HepG2 (cell line): ENCODE data around the gene CMTM2. TPM values are rescaled to one million over a fixed set of nuclear protein-coding genes. Genes with fewer than 3 reads are reported as not detected.

Experiments used
- ARID2 ChIP-seq: sonication (generic); formaldehyde crosslinking; IDR thresholded peaks from 2 replicates; pipeline ENCODE4 v1.8.1; 2022; ENCODE audit warnings: mild to moderate bottlenecking, missing genetic modification reagents, borderline replicate concordance
- CCAR2 ChIP-seq: fragments of 200-400 bp; formaldehyde crosslinking; optimal IDR thresholded peaks from 2 replicates; pipeline ENCODE3; 2018; ENCODE audit warnings: low read depth, mild to moderate bottlenecking, low read length, moderate library complexity
- CEBPG ChIP-seq: IDR thresholded peaks from 2 replicates; pipeline ENCODE4 v1.6.1; 2016
- CENPT ChIP-seq: sonication (generic); formaldehyde crosslinking; IDR thresholded peaks from 2 replicates; pipeline ENCODE4 v1.8.0; 2022; ENCODE audit warnings: low read depth, mild to moderate bottlenecking, moderate library complexity, missing genetic modification reagents
- DNMT1 ChIP-seq: sonication (generic); formaldehyde crosslinking; IDR thresholded peaks from 2 replicates; pipeline ENCODE4 v1.5.1; 2020; ENCODE audit warnings: mild to moderate bottlenecking, missing genetic modification reagents
- ESRRA ChIP-seq: sonication (generic); formaldehyde crosslinking; IDR thresholded peaks from 2 replicates; pipeline ENCODE4 v1.5.1; 2020; ENCODE audit warnings: mild to moderate bottlenecking, low read depth, missing genetic modification reagents
- HIVEP1 ChIP-seq: sonication (generic); formaldehyde crosslinking; IDR thresholded peaks from 2 replicates; pipeline ENCODE4 v1.4.0; 2020; ENCODE audit warnings: mild to moderate bottlenecking, missing genetic modification reagents
- HOXD1 ChIP-seq: sonication (generic); formaldehyde crosslinking; IDR thresholded peaks from 2 replicates; pipeline ENCODE4 v1.5.0; 2020; ENCODE audit warnings: missing genetic modification reagents
- KMT2B ChIP-seq: IDR thresholded peaks from 2 replicates; pipeline ENCODE4 v1.6.1; 2016; ENCODE audit warnings: missing genetic modification reagents, missing compliant biosample characterization
- RXRB ChIP-seq: IDR thresholded peaks from 2 replicates; pipeline ENCODE4 v1.6.1; 2016; ENCODE audit warnings: borderline replicate concordance, missing genetic modification reagents, missing compliant biosample characterization
- SIN3A ChIP-seq: IDR thresholded peaks from 2 replicates; pipeline ENCODE4 v1.6.1; 2011; ENCODE audit warnings: low read depth, mild to moderate bottlenecking, control low read depth, low read length, borderline replicate concordance
- ZFP90 ChIP-seq: sonication (generic); formaldehyde crosslinking; IDR thresholded peaks from 2 replicates; pipeline ENCODE4 v1.8.0; 2022; ENCODE audit warnings: missing genetic modification reagents, mild to moderate bottlenecking, inconsistent platforms, borderline replicate concordance
- ZNF136 ChIP-seq: sonication (generic); formaldehyde crosslinking; IDR thresholded peaks from 2 replicates; pipeline ENCODE4 v1.8.1; 2022; ENCODE audit warnings: low read depth, mild to moderate bottlenecking, moderate library complexity, missing genetic modification reagents
- ZNF20 ChIP-seq: sonication (generic); formaldehyde crosslinking; IDR thresholded peaks from 2 replicates; pipeline ENCODE4 v1.4.0; 2020; ENCODE audit warnings: mild to moderate bottlenecking, moderate library complexity, missing genetic modification reagents
- ZNF296 ChIP-seq: sonication (generic); formaldehyde crosslinking; conservative IDR thresholded peaks from 2 replicates; pipeline ENCODE4 v1.5.0; 2020; ENCODE audit warnings: mild to moderate bottlenecking, missing genetic modification reagents
- ZNF510 ChIP-seq: sonication (generic); formaldehyde crosslinking; IDR thresholded peaks from 2 replicates; pipeline ENCODE4 v1.4.0; 2020; ENCODE audit warnings: low read depth, mild to moderate bottlenecking, missing genetic modification reagents
- ZNF776 ChIP-seq: sonication (generic); formaldehyde crosslinking; IDR thresholded peaks from 2 replicates; pipeline ENCODE4 v1.4.0; 2020; ENCODE audit warnings: mild to moderate bottlenecking, missing genetic modification reagents
- ZNF878 ChIP-seq: sonication (generic); formaldehyde crosslinking; IDR thresholded peaks from 2 replicates; pipeline ENCODE4 v1.8.1; 2023; ENCODE audit warnings: mild to moderate bottlenecking, missing genetic modification reagents, moderate library complexity
- ZNF883 ChIP-seq: sonication (generic); formaldehyde crosslinking; IDR thresholded peaks from 2 replicates; pipeline ENCODE4 v1.5.1; 2020; ENCODE audit warnings: mild to moderate bottlenecking, missing genetic modification reagents; ENCODE audit errors: not compliant biosample characterization
- polyA plus RNA-seq, 8 experiments: library from polyadenylated mRNA; depleted of rRNA in 3 of 8; stranded (reverse) in 7 of 8; unstranded in 1 of 8; fragments of >200 nt; fragmentation: Illumina TruSeq in 4 of 8; extraction: Trizol in 4 of 8; gene quantifications; 2 replicates each; pipeline versions ENCODE4 v1.2.1 to v1.2.3, GENCODE V29; 2011 to 2016; ENCODE audit warnings: low read depth in 4 of 8, missing spikeins in 1 of 8, mixed read lengths in 1 of 8; ENCODE audit not compliant: insufficient read depth in 1 of 8
- total RNA-seq, 5 experiments: library from RNA; depleted of rRNA; stranded (reverse); fragments of >200 nt; fragmentation: Illumina TruSeq; extraction: Trizol; gene quantifications; 2 replicates each; pipeline ENCODE4 v1.2.3, GENCODE V29; 2016; ENCODE audit warnings: low read depth in 1 of 5
- TF ChIP-seq, protein P1 (sequence below): IDR thresholded peaks from 2 replicates; pipeline ENCODE4 v1.6.1; 2016; ENCODE audit warnings: control low read depth
- TF ChIP-seq, protein P2 (sequence below), 2 experiments: sonication (generic) in 1 of 2; formaldehyde crosslinking in 1 of 2; IDR thresholded peaks; 2 replicates each; pipeline versions ENCODE4 v1.4.0 to v1.6.1; 2018 to 2020; ENCODE audit warnings: missing genetic modification reagents in 2 of 2, borderline replicate concordance in 1 of 2, low read depth in 1 of 2, mild to moderate bottlenecking in 1 of 2, missing biosample characterization in 1 of 2
- TF ChIP-seq, protein P3 (sequence below): sonication (generic); formaldehyde crosslinking; conservative IDR thresholded peaks from 2 replicates; pipeline ENCODE4 v1.4.0; 2020; ENCODE audit warnings: missing genetic modification reagents
- TF ChIP-seq, protein P4 (sequence below): sonication (generic); formaldehyde crosslinking; IDR thresholded peaks from 2 replicates; pipeline ENCODE4 v1.5.0; 2020; ENCODE audit warnings: mild to moderate bottlenecking, missing genetic modification reagents

The CMTM2 gene
- total and polyA plus RNA-seq, 2 of the 13 experiments (the other 11 are each of a cell fraction or from before 2014, with no cell fraction given): not detected

DNA sequence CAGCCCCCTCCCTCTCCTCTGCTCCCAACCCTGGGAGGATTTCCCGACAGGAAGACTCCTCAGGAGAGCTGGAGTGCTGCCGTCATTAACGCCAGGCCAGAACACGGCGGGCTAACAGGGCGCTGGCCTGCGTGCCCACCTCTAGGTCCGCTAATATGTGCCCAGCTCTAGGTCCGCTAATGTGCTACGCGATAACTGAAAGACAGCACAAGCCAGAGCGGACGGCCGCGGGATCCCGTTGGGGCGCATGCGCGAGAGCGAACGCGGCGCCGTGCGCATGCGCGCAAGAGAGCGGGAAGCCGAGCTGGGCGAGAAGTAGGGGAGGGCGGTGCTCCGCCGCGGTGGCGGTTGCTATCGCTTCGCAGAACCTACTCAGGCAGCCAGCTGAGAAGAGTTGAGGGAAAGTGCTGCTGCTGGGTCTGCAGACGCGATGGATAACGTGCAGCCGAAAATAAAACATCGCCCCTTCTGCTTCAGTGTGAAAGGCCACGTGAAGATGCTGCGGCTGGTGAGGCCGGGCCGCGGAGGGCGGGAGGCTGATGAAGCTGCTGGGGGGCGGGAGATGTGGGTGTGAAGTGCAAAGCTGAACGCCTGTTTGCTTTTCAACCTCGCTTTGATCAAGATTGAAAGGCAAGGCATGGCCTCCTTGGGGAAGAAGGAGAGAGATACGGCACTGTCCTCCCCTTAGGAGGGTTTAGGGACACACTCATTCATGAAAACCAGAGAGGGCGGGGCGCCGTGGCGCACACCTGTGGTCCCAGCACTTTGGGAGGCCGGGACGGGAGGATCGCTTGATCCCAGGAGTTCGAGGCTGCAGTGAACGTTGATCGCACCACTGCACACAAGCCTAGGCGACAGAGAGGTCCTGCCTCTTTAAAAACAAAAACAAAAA, 26.7 kb upstream of the CMTM2 start, which contains the start of gene CKLF (continued):
- peak; percentile 98 for TF ChIP-seq ZFP90 (CRISPR knock-in tag)
- peak; percentile 62 for TF ChIP-seq CCAR2
- TF ChIP-seq ZNF296: peak; percentile 82
- TF ChIP-seq ZNF883: peak; percentile 99
- peak; percentile 97 for TF ChIP-seq CENPT (CRISPR knock-in tag)
- peak; percentile 59 for TF ChIP-seq RXRB (CRISPR knock-in tag)
- peak; percentile 97 for TF ChIP-seq DNMT1 (CRISPR knock-in tag)
- TF ChIP-seq ZNF878 (CRISPR knock-in tag): peak; percentile 97
- TF ChIP-seq, protein P1, sequence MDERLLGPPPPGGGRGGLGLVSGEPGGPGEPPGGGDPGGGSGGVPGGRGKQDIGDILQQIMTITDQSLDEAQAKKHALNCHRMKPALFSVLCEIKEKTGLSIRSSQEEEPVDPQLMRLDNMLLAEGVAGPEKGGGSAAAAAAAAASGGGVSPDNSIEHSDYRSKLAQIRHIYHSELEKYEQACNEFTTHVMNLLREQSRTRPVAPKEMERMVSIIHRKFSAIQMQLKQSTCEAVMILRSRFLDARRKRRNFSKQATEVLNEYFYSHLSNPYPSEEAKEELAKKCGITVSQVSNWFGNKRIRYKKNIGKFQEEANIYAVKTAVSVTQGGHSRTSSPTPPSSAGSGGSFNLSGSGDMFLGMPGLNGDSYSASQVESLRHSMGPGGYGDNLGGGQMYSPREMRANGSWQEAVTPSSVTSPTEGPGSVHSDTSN (CRISPR knock-in tag): no peak
- peak; percentile 99; the same call in 1 of the 2 replicates for TF ChIP-seq ZNF510
- TF ChIP-seq, protein P2, sequence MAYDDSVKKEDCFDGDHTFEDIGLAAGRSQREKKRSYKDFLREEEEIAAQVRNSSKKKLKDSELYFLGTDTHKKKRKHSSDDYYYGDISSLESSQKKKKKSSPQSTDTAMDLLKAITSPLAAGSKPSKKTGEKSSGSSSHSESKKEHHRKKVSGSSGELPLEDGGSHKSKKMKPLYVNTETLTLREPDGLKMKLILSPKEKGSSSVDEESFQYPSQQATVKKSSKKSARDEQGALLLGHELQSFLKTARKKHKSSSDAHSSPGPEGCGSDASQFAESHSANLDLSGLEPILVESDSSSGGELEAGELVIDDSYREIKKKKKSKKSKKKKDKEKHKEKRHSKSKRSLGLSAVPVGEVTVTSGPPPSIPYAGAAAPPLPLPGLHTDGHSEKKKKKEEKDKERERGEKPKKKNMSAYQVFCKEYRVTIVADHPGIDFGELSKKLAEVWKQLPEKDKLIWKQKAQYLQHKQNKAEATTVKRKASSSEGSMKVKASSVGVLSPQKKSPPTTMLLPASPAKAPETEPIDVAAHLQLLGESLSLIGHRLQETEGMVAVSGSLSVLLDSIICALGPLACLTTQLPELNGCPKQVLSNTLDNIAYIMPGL (CRISPR knock-in tag; IDR thresholded peaks at IDR 0.05; ENCODE audit: borderline replicate concordance in 1 of 2, low read depth in 1 of 2): peak; percentile 87 to 93
- TF ChIP-seq, protein P3, sequence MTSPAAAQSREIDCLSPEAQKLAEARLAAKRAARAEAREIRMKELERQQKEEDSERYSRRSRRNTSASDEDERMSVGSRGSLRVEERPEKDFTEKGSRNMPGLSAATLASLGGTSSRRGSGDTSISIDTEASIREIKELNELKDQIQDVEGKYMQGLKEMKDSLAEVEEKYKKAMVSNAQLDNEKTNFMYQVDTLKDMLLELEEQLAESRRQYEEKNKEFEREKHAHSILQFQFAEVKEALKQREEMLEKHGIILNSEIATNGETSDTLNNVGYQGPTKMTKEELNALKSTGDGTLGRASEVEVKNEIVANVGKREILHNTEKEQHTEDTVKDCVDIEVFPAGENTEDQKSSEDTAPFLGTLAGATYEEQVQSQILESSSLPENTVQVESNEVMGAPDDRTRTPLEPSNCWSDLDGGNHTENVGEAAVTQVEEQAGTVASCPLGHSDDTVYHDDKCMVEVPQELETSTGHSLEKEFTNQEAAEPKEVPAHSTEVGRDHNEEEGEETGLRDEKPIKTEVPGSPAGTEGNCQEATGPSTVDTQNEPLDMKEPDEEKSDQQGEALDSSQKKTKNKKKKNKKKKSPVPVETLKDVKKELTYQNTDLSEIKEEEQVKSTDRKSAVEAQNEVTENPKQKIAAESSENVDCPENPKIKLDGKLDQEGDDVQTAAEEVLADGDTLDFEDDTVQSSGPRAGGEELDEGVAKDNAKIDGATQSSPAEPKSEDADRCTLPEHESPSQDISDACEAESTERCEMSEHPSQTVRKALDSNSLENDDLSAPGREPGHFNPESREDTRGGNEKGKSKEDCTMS (CRISPR knock-in tag): no peak
- TF ChIP-seq, protein P4, sequence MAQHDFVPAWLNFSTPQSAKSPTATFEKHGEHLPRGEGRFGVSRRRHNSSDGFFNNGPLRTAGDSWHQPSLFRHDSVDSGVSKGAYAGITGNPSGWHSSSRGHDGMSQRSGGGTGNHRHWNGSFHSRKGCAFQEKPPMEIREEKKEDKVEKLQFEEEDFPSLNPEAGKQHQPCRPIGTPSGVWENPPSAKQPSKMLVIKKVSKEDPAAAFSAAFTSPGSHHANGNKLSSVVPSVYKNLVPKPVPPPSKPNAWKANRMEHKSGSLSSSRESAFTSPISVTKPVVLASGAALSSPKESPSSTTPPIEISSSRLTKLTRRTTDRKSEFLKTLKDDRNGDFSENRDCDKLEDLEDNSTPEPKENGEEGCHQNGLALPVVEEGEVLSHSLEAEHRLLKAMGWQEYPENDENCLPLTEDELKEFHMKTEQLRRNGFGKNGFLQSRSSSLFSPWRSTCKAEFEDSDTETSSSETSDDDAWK (CRISPR knock-in tag): no peak
- peak; percentile 99 for TF ChIP-seq ZNF776 (CRISPR knock-in tag)
- peak; percentile 95 for TF ChIP-seq HOXD1
- TF ChIP-seq ZNF20 (CRISPR knock-in tag): peak; percentile 42; the same call in 1 of the 2 replicates
- peak; percentile 99 for TF ChIP-seq ARID2 (CRISPR knock-in tag)
- TF ChIP-seq HIVEP1 (CRISPR knock-in tag): peak; percentile 98
- TF ChIP-seq KMT2B (CRISPR knock-in tag): peak; percentile 96
- no peak; the same call in 1 of the 2 replicates for TF ChIP-seq CEBPG (CRISPR knock-in tag)
- peak; percentile 77; the same call in 1 of the 2 replicates for TF ChIP-seq SIN3A
- TF ChIP-seq ESRRA (CRISPR knock-in tag): peak; percentile 83
- peak; percentile 97 for TF ChIP-seq ZNF136
